Panc1 (cell line): ENCODE measurements around the gene MCRIP2. TPM values are rescaled to one million over a fixed set of nuclear protein-coding genes. Genes with fewer than 3 reads are reported as not detected.
A peak's percentile ranks its signal among the peaks of the same experiment; 100 is the strongest.

ENCODE experiments used
- ATAC-seq: fragments of 200-7000 bp; cut with Tn5 transposase; 2 replicates; pipeline ENCODE4 v1.9.1; 2020; ENCODE audit warnings: mild to moderate bottlenecking, moderate library complexity
- BruUV-seq: library from RNA; stranded (reverse); fragments of 400-500 nt; replicated peaks from 2 replicates; lab custom pipeline; 2021; lab: Mats Ljungman, UMichigan
- CTCF ChIA-PET: fragments of 300-600 bp; sonication (Branson Sonifier 250); formaldehyde crosslinking; loops from one replicate; lab custom pipeline; 2022; ENCODE audit warnings: antibody characterized with exemption; lab: Charles Lee
- POLR2A ChIA-PET: fragments of 300-600 bp; sonication (Branson Sonifier 250); formaldehyde crosslinking; loops from one replicate; lab custom pipeline; 2022; ENCODE audit warnings: antibody characterized with exemption; lab: Charles Lee
- DNase-seq: peaks from one replicate; pipeline ENCODE4 v3.0.0-alpha.2; 2010; ENCODE audit warnings: low read depth, low spot score
- H3K27ac ChIP-seq: 2 replicates; pipeline ENCODE4 v1.5.1; 2011; ENCODE audit warnings: mild to moderate bottlenecking, low read length, inconsistent platforms
- H3K27me3 ChIP-seq: fragments of 200-500 bp; sonication (Bioruptor generic); 2 replicates; pipeline ENCODE4 v1.6.0; 2014; ENCODE audit warnings: low read length, inconsistent platforms; ENCODE audit not compliant: control insufficient read depth, insufficient read depth
- H3K36me3 ChIP-seq: fragments of 200-500 bp; sonication (Bioruptor generic); 2 replicates; pipeline ENCODE4 v1.5.1; 2014; ENCODE audit warnings: inconsistent platforms, mild to moderate bottlenecking, low read length, moderate library complexity; ENCODE audit not compliant: control insufficient read depth, insufficient read depth
- H3K4me1 ChIP-seq: 2 replicates; pipeline ENCODE4 v1.5.1; 2011; ENCODE audit warnings: inconsistent platforms, mild to moderate bottlenecking, low read length, moderate library complexity; ENCODE audit not compliant: control insufficient read depth, insufficient read depth
- H3K4me3 ChIP-seq, 2 experiments: 2 replicates each; pipeline ENCODE4 v1.5.1; 2011 to 2012; ENCODE audit warnings: low read depth in 2 of 2, low read length in 2 of 2, mild to moderate bottlenecking in 2 of 2, inconsistent platforms in 1 of 2, moderate library complexity in 1 of 2
- H3K9me3 ChIP-seq: fragments of 200-500 bp; sonication (Bioruptor generic); 2 replicates; pipeline ENCODE4 v1.5.1; 2014; ENCODE audit warnings: low read depth, mild to moderate bottlenecking, inconsistent platforms, low read length, moderate library complexity; ENCODE audit not compliant: control insufficient read depth, insufficient read depth
- CTCF ChIP-seq: fragments of 450-650 bp; IDR thresholded peaks from 2 replicates; pipeline ENCODE4 v1.5.1; 2017; ENCODE audit warnings: mild to moderate bottlenecking
- POLR2AphosphoS5 ChIP-seq: IDR thresholded peaks from 2 replicates; pipeline ENCODE4 v1.6.1; 2012; ENCODE audit warnings: mild to moderate bottlenecking, low read depth, low read length, moderate library complexity
- REST ChIP-seq, 2 experiments: IDR thresholded peaks; 2 replicates each; pipeline ENCODE4 v1.6.1; 2011 to 2012; ENCODE audit warnings: low read depth in 2 of 2, control low read depth in 1 of 2, low read length in 1 of 2, mild to moderate bottlenecking in 1 of 2, moderate library complexity in 1 of 2; ENCODE audit not compliant: insufficient read depth in 1 of 2
- SIN3A ChIP-seq: IDR thresholded peaks from 2 replicates; pipeline ENCODE4 v1.6.1; 2012; ENCODE audit warnings: low read depth, mild to moderate bottlenecking, low read length, moderate library complexity, borderline replicate concordance; ENCODE audit not compliant: insufficient read depth
- TCF7L2 ChIP-seq: IDR thresholded peaks from 2 replicates; pipeline ENCODE4 v1.6.1; 2011; ENCODE audit warnings: mild to moderate bottlenecking, low read depth, low read length, inconsistent platforms
- in situ Hi-C: cut with HindIII; loops from 2 replicates; pipeline ENCODE4 v1.10.0; 2016; ENCODE audit warnings: low sequenced_read_pairs, low pct_unique_long_range_greater_than_20kb
- intact Hi-C: fragments of 100-400 bp; cut with micrococcal nuclease; formaldehyde crosslinking; loops from one replicate; pipeline ENCODE4 v1.10.0; 2022; ENCODE audit not compliant: unreplicated experiment
- total RNA-seq: library from RNA; stranded (reverse); gene quantifications from one replicate; pipeline ENCODE4 v1.2.1, GENCODE V29; 2021; ENCODE audit not compliant: unreplicated experiment

Gene MCRIP2
- total RNA-seq, 1 experiment from 2014 or later: 91.6 TPM

GRCh38 chr16:675884-676564 lies 34.4 kb downstream of the MCRIP2 start:
- no TSS peak for BruUV-seq
- in situ Hi-C loops (no loop called here), intact Hi-C loops (no loop called here)
- peaks cover 22% of the 10 kb centered on the region for H3K4me1 ChIP-seq
- H3K36me3 ChIP-seq: peaks cover 3% of the 10 kb centered on the region; the same call in 1 of the 2 replicates
- ChIA-PET POLR2A (interaction anchor here (1.0 kb wide), 1 partner anchor 87 kb away, joined by 3 read pairs; no protein-coding TSS in a partner anchor), CTCF (no interaction called here)
- DNase-seq: no peak
- no peak for ATAC-seq
- H3K9me3 ChIP-seq: no peaks in the 10 kb centered on the region
- no peaks in the 10 kb centered on the region for H3K27me3 ChIP-seq
- H3K27ac ChIP-seq: no peak overlapping the region
- H3K4me3 ChIP-seq: peak overlapping the region; percentile 32 to 39; a peak in 3 of 4 replicates
- TF ChIP-seq CTCF (no peak), SIN3A (no peak), TCF7L2 (no peak), POLR2AphosphoS5 (no peak), REST (IDR thresholded peaks at IDR 0.05; ENCODE audit: insufficient read depth in 1 of 2, low read depth in 2 of 2, low read length in 1 of 2) (no peak)

GRCh38 chr16:676565-676902 lies 34.9 kb downstream of the MCRIP2 start:
- intact Hi-C loops (no loop called here), in situ Hi-C loops (no loop called here)
- BruUV-seq: no TSS peak
- Histone ChIP-seq H3K27ac (no peak overlapping the region), H3K4me3 (no peak overlapping the region), H3K9me3 (no peaks in the 10 kb centered on the region), H3K36me3 (no peaks in the 10 kb centered on the region), H3K27me3 (no peaks in the 10 kb centered on the region), H3K4me1 (peaks cover 22% of the 10 kb centered on the region)
- DNase-seq (no peak), ATAC-seq (no peak)
- ChIA-PET CTCF (no interaction called here), POLR2A (interaction anchor here (1.0 kb wide), 1 partner anchor 88 kb away, joined by 3 read pairs; no protein-coding TSS in a partner anchor)
- TF ChIP-seq POLR2AphosphoS5: no peak
- no peak for TF ChIP-seq CTCF
- TF ChIP-seq SIN3A: no peak
- TF ChIP-seq TCF7L2: no peak
- TF ChIP-seq REST (IDR thresholded peaks at IDR 0.05; ENCODE audit: insufficient read depth in 1 of 2, low read depth in 2 of 2, low read length in 1 of 2): no peak
